CD4-positive, alpha-beta T cell treated with Interleukin-6 for 4 hours (primary cell): ENCODE results near the gene RAB3D.
A peak's percentile ranks its signal among the peaks of the same experiment; 100 is the strongest.
"Not testable (repeated sequence)": the region's sequence is repeated elsewhere in the genome, so short reads cannot be mapped to it uniquely, and the experiment has no call there.

Experiments used
- DNase-seq: peaks from one replicate; pipeline ENCODE4 v3.0.0-alpha.2; 2020; ENCODE audit warnings: mixed read lengths

RAB3D gene

GRCh38 chr19:11365557-11366117 lies 26.2 kb upstream of the RAB3D start:
- no peak for DNase-seq

GRCh38 chr19:11364935-11365334 lies 25.5 kb upstream of the RAB3D start:
- no peak for DNase-seq

- no peak for DNase-seq
Measured at GRCh38 chr19:11364296-11364904, 24.9 kb upstream of the RAB3D start.

- DNase-seq = no peak
Measured at GRCh38 chr19:11363881-11364280, 24.4 kb upstream of the RAB3D start.

DNA sequence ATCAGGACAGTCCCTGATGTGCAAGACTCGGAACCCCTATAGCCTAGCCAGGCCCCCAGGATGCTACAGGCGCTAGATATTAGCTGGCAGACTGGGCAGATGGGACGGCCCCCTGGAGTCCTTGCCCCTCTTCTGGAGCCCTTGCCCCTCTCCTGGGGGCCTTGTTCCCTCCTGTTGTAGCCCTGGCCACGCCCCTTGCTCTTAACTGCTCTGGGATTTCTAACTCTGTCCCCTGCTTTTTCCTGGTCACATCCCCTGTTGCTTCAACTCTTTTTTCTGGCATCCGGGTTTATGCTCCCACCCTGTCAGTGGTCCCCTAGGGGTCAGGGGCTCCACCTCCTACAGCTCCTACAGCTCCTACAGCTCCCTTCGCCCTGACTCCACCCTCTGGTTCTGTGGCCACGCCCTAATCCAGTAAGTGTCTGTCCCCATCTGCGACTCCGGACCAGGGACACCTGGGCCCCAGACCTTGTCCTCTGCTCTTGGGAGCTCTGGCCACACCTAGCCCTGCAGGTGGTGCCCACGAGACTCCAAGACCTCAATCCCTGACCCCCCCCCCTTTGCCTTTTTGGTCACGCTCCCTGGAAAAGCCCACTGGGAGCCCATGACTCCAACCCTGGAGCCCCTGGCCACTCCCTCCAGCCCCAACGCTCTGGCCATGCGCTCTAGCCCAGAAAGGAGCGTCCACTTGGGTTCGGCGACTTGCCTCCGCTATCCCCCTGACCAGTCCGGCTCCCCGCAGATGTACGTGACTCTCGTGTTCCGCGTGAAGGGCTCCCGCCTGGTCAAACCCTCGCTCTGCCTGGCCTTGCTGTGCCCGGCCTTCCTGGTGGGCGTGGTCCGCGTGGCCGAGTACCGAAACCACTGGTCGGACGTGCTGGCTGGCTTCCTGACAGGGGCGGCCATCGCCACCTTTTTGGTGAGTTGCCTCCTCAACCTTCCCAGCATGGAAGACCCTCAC lies 22.6 kb upstream of the RAB3D start:
- DNase-seq = no peak

DNA sequence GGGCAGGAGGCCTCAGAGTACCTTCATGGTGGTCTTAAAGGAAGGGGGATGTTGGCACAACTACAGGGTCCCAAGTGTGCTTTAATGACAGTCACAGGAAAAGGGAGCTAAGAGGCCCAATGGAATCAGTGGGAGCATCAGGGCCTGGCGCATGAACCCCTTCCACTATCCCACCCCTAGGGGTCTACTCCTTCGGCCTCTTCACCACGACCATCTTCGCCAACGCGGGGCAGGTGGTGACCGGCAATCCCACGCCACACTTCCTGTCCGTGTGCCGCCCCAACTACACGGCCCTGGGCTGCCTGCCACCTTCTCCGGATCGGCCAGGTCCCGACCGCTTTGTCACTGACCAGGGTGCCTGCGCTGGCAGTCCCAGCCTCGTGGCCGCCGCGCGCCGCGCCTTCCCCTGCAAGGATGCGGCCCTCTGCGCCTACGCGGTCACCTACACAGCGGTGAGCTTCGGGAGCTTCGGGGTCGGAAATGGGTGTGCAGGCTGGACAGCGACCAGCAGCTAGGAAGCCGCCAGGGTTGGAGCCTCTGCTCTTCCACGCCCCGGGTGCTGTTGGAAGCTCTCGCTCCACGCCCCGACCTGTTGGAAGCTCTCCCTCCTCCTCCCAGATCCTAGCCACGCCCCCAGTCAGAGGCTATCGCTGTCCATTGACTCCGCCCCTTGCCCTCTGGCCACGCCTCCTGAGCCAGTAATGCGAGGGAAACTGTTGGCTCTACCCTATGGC lies 21.7 kb upstream of the RAB3D start:
- no peak for DNase-seq

GRCh38 chr19:11359421-11359820 lies 20.0 kb upstream of the RAB3D start:
- DNase-seq = no peak

DNA sequence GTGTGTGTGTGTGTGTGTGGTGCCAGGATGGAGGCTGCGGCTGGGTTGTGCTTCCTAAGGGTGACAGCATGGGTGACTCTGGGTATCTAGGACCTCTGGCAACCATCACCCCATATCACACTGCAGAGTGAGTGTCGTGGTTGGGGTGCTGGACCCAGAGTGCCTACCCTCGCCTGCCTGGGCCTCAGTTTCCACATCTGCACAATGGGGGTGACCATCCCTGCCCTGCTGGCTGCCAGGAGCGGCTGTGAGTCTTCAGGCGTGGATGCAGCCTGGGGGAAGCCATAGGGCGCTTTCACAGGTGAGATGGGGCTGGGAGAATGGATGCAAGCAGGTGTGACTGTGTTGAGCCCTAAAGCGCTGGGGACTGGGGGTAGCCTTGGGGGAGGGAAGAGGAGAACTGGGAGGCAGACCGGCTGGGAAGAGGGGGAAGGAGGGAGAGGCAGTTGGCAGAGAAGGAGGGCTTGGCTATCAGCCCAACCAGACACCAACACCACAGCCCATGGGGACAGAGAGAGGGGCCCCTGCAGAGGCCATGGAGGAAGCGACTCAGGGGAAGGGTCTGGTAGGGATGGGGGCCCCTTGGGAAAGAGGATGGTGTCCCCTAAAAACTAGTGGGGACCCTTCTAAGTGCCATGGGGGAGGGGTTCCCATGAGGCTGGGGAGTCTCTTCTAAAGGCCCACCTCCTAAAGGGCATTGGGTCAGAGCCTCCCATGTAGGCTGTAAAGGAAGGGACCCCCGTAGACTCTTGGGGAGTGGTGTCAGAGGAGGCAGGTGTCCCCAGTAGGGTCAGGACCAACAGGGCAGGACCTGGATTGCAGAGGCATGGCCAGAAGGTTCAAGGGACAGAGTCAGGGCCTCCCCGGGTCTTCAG lies 17.5 kb upstream of the RAB3D start:
- DNase-seq = no peak

GRCh38 chr19:11356074-11356397 lies 16.6 kb upstream of the RAB3D start:
- DNase-seq = no peak

GRCh38 chr19:11355160-11356073 lies 16.0 kb upstream of the RAB3D start, which contains the start of gene PLPPR2:
PLPPR2 (plus strand) TSS chr19:11355432; CDS start chr19:11357674, 2,242 bp downstream.
- DNase-seq = peak; percentile 88

- not testable (repeated sequence) for DNase-seq
Measured at GRCh38 chr19:11354102-11354501, 14.6 kb upstream of the RAB3D start.

DNA sequence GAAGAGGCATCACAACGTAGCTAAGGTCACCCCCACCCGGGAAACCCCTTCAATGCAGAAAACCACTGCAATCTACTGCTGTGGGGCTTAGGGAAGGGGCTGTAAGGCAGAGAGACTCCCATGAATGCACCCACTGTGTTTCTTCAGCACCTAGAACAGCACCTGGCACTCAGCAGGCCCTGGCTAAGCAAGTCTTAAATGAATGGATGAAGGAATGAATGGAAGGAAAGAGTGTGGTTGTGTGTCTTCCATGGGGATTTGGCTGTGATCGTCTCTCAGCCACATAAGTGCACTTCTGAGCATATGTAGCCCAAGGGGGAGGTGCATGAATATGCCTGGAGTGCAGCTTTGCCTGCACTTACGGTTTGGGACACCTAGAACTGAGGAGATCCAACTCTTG lies 9.7 kb upstream of the RAB3D start:
- DNase-seq = no peak

GRCh38 chr19:11347546-11348039 lies 8.1 kb upstream of the RAB3D start:
- DNase-seq = no peak

DNA sequence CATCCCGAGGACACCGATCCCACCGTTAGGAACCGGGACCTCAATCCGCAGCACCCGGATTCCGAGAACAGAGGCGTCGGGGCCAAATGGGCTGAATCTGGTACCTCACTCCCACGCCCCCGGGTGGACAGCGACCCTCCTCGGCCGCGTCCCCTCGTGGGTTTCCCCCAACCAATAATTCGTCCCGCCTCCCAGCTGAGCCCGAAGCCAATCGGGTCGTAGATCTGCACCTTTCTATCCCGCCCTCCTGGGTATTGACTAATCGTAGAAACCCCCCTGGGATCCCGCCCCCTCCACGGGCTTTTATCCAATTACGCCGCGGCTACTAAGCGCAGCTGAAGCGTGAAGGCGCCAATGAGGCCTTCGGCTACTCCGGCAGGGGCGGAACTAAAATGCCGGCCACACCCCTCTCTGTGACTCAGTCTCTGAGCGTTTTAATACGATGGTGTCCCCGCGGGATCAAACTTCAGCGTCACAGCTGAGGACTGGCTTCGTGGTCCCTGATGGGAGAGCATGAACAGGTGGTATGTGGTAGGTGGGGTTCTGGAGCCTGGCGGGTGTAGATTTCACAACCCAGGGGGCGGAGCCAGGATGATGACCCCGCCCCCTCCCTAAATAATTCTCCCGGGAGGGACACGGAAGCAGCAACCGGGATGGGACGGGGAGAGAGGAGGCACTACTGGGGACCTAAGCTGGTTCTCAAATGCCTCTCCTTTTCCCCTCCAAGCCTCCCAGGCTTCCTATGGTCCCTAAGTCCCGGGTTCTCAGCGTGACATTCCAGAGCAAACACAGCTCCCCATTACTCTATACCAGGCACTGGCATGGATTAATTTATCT lies 6.9 kb upstream of the RAB3D start, which contains the start of the genes CCDC159 and TMEM205:
Gene CCDC159 (plus strand): TSS at position 416 of the 837 bp plus-strand sequence. CDS start 88 bp downstream, at position 504.
Gene TMEM205 (minus strand): TSS at position 165 of the 837 bp plus-strand sequence. CDS start 649 bp downstream, outside the sequence.
- peak; percentile 99 for DNase-seq

DNA sequence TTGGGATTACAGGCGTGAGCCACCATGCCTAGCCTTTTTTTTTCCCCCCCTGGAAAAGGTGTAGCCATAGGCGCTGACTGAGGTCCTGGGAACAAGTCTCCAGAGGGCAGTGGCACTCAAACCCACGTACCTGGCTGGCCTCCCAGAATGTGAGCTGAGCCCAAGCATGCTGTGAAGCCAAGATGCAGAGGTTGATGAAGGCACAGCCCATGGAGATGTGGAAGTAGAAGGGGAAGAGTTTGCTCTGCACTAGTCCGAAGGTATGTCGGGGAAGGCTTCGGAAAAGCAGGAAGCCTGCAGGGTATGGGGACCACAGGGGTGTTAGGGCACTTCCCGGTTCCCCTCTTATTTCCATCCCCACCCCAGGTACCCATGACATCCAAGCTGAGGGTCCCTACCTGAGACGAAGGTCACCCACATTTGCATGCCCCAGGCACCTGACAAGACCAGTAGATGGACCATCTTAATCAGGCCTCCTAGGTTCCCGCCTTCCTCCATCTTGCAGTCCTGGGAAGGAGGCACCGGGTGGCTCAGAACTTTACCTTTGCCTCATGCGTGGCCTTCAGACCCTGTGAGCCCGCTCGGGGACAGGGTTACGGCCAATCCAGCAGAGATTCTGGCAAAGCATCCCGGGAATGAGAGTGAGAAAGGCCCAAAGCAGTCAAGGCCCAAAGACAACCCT lies 5.8 kb upstream of the RAB3D start:
- DNase-seq = no peak

DNA sequence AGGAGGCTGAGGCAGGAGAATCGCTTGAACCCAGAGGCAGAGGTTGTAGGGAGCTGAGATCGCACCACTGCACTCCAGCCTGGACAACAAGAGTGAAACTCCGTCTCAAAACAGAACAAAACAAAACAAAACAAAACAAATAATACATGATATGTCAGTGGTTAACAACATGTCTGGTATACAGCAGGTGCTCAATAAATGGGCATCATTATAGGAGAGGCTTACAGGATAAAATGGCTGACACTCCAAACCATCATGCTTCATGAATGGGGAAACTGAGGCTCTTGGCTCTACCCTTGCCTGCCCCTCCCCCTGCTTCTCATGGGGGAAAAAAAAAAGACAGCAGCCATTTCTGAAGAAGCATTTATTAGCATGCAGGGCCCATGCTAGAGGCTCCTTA lies 3.0 kb upstream of the RAB3D start:
- DNase-seq = no peak

DNA sequence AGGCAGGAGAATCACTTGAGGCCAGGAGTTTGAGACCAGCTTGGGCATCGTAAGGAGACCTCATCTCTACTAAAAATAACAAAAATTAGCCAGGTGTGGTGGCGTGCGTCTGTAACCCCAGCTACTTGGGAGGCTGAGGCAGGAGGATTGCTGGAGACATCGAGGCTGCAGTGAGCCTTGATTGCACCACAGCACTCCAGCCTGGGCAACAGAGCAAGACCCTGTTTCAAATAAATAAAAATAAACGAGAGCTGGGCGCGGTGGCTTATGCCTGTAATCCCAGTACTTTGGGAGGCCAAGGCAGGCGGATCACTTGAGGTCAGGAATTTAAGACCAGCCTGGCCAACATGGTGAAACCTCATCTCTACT lies 626 bp upstream of the RAB3D start:
- not testable (repeated sequence) for DNase-seq

GRCh38 chr19:11338569-11339253 lies 746 bp downstream of the RAB3D start:
- DNase-seq = no peak
